GM23248 (cell line): Measurements from ENCODE around the gene ANKRD17. TPM values are rescaled to one million over a fixed set of nuclear protein-coding genes. Genes with fewer than 3 reads are reported as not detected.

ENCODE experiments used
- DNase-seq: peaks from one replicate; pipeline ENCODE4 v3.0.0-alpha.2; 2015
- H2AFZ ChIP-seq: fragments of 200-600 bp; sonication (generic); 2 replicates; pipeline ENCODE4 v1.6.1; 2016; ENCODE audit warnings: antibody characterized with exemption
- H3F3A ChIP-seq: fragments of 200-600 bp; sonication (generic); 2 replicates; pipeline ENCODE4 v1.6.1; 2016; ENCODE audit warnings: mild to moderate bottlenecking, antibody characterized with exemption, mixed run types; ENCODE audit not compliant: insufficient read depth
- H3K27ac ChIP-seq: fragments of 200-600 bp; sonication (generic); 2 replicates; pipeline ENCODE4 v1.5.1; 2016; ENCODE audit warnings: mild to moderate bottlenecking
- H3K27me3 ChIP-seq: fragments of 200-600 bp; sonication (generic); replicated peaks from 2 replicates; pipeline ENCODE4 v1.6.1; 2016; ENCODE audit warnings: mild to moderate bottlenecking; ENCODE audit not compliant: insufficient read depth
- H3K36me3 ChIP-seq: fragments of 200-600 bp; sonication (generic); 2 replicates; pipeline ENCODE4 v1.6.1; 2016; ENCODE audit warnings: low read depth, mild to moderate bottlenecking
- H3K4me1 ChIP-seq: fragments of 200-600 bp; sonication (generic); 2 replicates; pipeline ENCODE4 v1.6.1; 2016; ENCODE audit warnings: mild to moderate bottlenecking; ENCODE audit not compliant: insufficient read depth
- H3K4me2 ChIP-seq: fragments of 200-600 bp; sonication (generic); one replicate; pipeline ENCODE4 v1.6.1; 2016; ENCODE audit warnings: mild to moderate bottlenecking; ENCODE audit not compliant: unreplicated experiment
- H3K4me3 ChIP-seq: fragments of 200-600 bp; sonication (generic); 2 replicates; pipeline ENCODE4 v1.5.1; 2016; ENCODE audit warnings: mild to moderate bottlenecking
- H3K79me2 ChIP-seq: fragments of 200-600 bp; sonication (generic); 2 replicates; pipeline ENCODE4 v1.6.1; 2016; ENCODE audit warnings: mild to moderate bottlenecking; ENCODE audit not compliant: insufficient read depth
- H3K9ac ChIP-seq: fragments of 200-600 bp; sonication (generic); 2 replicates; pipeline ENCODE4 v1.6.1; 2016; ENCODE audit warnings: mild to moderate bottlenecking
- H3K9me2 ChIP-seq: fragments of 200-600 bp; sonication (generic); 2 replicates; pipeline ENCODE4 v1.6.1; 2016; ENCODE audit warnings: mixed run types, mild to moderate bottlenecking, moderate library complexity; ENCODE audit not compliant: insufficient read depth
- H3K9me3 ChIP-seq: fragments of 200-600 bp; sonication (generic); one replicate; pipeline ENCODE4 v1.6.1; 2017; ENCODE audit warnings: low read depth
- H4K20me1 ChIP-seq: fragments of 200-600 bp; sonication (generic); 2 replicates; pipeline ENCODE4 v1.6.0; 2016; ENCODE audit not compliant: insufficient read depth
- EZH2 ChIP-seq: fragments of 200-600 bp; sonication (generic); IDR thresholded peaks from 2 replicates; pipeline ENCODE4 v1.6.1; 2018; ENCODE audit warnings: antibody characterized with exemption, mild to moderate bottlenecking; ENCODE audit not compliant: insufficient read depth, poor library complexity, severe bottlenecking
- EZH2phosphoT487 ChIP-seq: fragments of 200-600 bp; sonication (generic); IDR thresholded peaks from 2 replicates; pipeline ENCODE4 v1.6.1; 2018; ENCODE audit warnings: antibody characterized with exemption, moderate library complexity, mild to moderate bottlenecking, low read depth; ENCODE audit not compliant: insufficient read depth
- WGBS, 2 experiments: methylation state at CpG; one replicate each; pipeline ENCODE4 v1.1.6; 2015 to 2017; ENCODE audit warnings: low lambda C conversion rate in 2 of 2, low coverage in 1 of 2; ENCODE audit errors: missing lambda C conversion rate in 2 of 2; 5-methylcytosine and 5-hydroxymethylcytosine counted together
- in situ Hi-C: fragments of 300-500 bp; cut with MboI; formaldehyde crosslinking; loops from 2 replicates; pipeline ENCODE4 v1.15.0; 2020
- polyA plus RNA-seq: library from polyadenylated mRNA; unstranded; fragments of >200 nt; fragmentation: Nextera tagmentation; extraction: Ambion mirVana; gene quantifications from 2 replicates; pipeline ENCODE4 v1.2.1, GENCODE V29; 2016
- total RNA-seq: library from RNA; depleted of rRNA; stranded (reverse); fragments of >200 nt; shearing (Covaris generic); gene quantifications from 2 replicates; pipeline ENCODE4 v1.2.3, GENCODE V29; 2014

Gene ANKRD17
- total and polyA plus RNA-seq, 2 experiments from 2014 or later, result 22.7 to 34.8 TPM

DNA sequence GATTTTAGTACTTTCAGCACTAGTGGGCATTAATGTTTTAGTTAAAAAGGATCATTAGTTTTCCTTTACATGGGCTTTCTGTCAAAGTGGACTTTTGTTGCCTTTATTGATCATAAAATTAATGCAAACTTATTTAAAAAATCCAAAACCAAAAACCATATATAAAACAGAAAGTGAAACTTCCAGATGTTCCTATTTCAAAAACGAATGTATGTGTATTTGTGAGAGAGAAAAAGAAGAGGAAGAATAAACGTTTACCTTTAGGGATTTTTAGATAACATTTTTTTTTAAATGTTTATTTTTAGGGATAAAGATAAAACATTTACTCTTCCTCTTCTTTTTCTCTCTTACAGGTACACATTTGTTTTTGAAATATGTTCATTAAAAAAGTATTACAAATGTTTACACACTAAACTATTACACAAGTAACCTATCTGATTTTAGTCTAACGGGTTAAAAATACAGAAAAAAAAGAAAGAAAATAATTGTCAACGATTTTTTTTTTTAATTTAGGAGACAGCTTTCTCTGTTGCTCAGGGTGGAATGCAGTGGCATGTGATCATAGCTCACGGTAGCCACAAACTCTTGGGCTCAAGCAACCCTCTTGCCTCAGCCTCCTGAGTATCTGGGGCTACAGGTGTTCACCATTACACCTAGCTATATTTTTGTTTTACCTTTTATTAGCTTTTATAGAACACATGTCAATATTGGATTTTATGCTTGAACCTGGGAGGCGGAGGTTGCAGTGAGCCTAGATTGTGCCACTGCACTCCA lies 172.3 kb downstream of the ANKRD17 start:
- Histone ChIP-seq H3K79me2 (peaks cover 86% of the 10 kb centered on the region), H4K20me1 (no peaks in the 10 kb centered on the region), H3K4me1 (no peaks in the 10 kb centered on the region), H3K4me3 (no peak overlapping the region), H3K27me3 (no peaks in the 10 kb centered on the region), H2AFZ (no peak overlapping the region), H3K9me2 (no peaks in the 10 kb centered on the region), H3K4me2 (no peak overlapping the region), H3K36me3 (peaks cover 45% of the 10 kb centered on the region), H3K9ac (no peak overlapping the region), H3K9me3 (no peaks in the 10 kb centered on the region), H3F3A (peaks cover 8% of the 10 kb centered on the region), H3K27ac (no peak overlapping the region)
- no peak for DNase-seq
- TF ChIP-seq EZH2phosphoT487 (no peak), EZH2 (no peak)
- in situ Hi-C loops, result no loop called here
- 68 to 74% methylated on average over 6 of the region's 6 CpGs for WGBS, 2 experiments

DNA sequence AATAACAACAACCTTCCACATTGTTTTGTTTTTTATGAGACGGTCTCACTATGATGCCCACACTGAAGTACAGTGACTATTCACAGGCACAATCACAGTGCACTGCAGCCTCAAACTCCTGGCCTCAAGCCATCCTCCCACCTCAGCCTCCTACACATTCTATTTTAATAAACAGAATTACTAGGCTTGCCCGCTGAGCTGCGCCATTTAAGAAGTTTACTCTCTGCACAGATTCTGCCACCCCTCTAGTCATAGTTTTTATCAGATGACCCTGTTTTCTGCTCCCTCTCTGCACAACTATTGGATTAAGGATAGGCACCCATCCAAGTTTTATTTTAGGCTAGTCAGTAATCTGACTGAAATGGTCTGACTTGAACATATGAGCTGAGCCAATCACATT lies 177.8 kb downstream of the ANKRD17 start:
- H3F3A ChIP-seq, result peaks cover 8% of the 10 kb centered on the region
- H3K27me3 ChIP-seq, result no peaks in the 10 kb centered on the region
- H3K4me3 ChIP-seq, result no peak overlapping the region
- H3K9me3 ChIP-seq, result no peaks in the 10 kb centered on the region
- H4K20me1 ChIP-seq, result peaks cover 4% of the 10 kb centered on the region; the same call in 1 of the 2 replicates
- WGBS, 2 experiments, result 83% methylated on average over 3 of the region's 3 CpGs
- H3K79me2 ChIP-seq, result peaks cover 82% of the 10 kb centered on the region
- H3K4me1 ChIP-seq, result no peaks in the 10 kb centered on the region
- no peak overlapping the region for H3K4me2 ChIP-seq
- in situ Hi-C loops, result no loop called here
- no peak overlapping the region for H3K27ac ChIP-seq
- no peaks in the 10 kb centered on the region for H3K9me2 ChIP-seq
- H2AFZ ChIP-seq, result no peak overlapping the region
- DNase-seq, result peak; percentile 13
- no peak overlapping the region for H3K9ac ChIP-seq
- H3K36me3 ChIP-seq, result peaks cover 63% of the 10 kb centered on the region
- TF ChIP-seq EZH2phosphoT487, result no peak
- no peak for TF ChIP-seq EZH2

DNA sequence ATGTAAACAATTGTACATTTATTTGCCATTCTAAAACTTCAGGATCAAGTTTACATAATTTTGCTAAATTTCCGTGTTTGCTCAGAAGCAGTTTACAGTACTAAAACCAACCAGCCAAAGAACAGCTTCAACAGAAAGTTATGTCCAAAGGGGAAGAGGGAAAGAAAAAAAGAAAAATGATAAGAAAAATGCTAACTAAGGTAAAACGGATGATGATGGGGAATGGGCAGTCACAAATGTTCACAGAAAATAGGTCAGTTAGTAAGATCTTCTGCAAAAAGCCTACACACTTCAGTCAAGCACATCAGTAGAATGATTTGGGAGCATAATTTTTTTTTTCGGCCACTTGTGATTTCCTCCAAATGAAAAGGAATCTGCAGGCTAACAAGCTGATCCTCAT lies 182.8 kb downstream of the ANKRD17 start:
- Histone ChIP-seq H3K4me2 (no peak overlapping the region), H3K79me2 (peaks cover 37% of the 10 kb centered on the region), H2AFZ (no peak overlapping the region), H3K27me3 (no peaks in the 10 kb centered on the region), H3K9ac (no peak overlapping the region), H3K9me3 (no peaks in the 10 kb centered on the region), H4K20me1 (peaks cover under 1% of the 10 kb centered on the region; the same call in 1 of the 2 replicates), H3F3A (peaks cover 12% of the 10 kb centered on the region; the same call in 1 of the 2 replicates), H3K36me3 (peaks cover 61% of the 10 kb centered on the region), H3K27ac (no peak overlapping the region), H3K4me3 (no peak overlapping the region), H3K4me1 (no peaks in the 10 kb centered on the region), H3K9me2 (no peaks in the 10 kb centered on the region)
- in situ Hi-C loops, result no loop called here
- TF ChIP-seq EZH2 (no peak), EZH2phosphoT487 (no peak)
- WGBS, 2 experiments, result 54 to 55% methylated on average over 3 of the region's 3 CpGs
- DNase-seq, result no peak

DNA sequence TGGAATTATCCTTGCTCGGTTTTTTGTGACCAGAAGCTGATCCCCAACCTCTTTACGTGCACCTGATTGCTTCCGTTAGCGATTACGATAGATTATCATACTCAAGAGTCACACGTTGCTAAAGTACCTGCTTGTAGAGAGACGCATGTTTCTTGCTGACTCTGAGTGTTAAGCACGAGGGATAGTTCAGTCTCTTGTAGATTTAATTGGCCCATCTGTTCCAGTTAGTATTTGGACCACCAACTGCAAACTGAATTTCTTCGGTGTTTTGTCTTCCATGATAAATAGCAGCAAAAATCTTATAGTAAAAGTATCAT lies 188.6 kb downstream of the ANKRD17 start:
- Histone ChIP-seq H4K20me1 (no peaks in the 10 kb centered on the region), H3F3A (peaks cover 35% of the 10 kb centered on the region), H3K27me3 (no peaks in the 10 kb centered on the region), H3K27ac (peak overlapping the region; percentile 90), H3K9ac (peak overlapping the region; percentile 87), H3K9me2 (no peaks in the 10 kb centered on the region), H2AFZ (peak overlapping the region; percentile 92), H3K4me3 (peak overlapping the region; percentile 82), H3K79me2 (peaks cover 33% of the 10 kb centered on the region), H3K4me2 (peak overlapping the region; percentile 95), H3K9me3 (no peaks in the 10 kb centered on the region), H3K36me3 (peaks cover 23% of the 10 kb centered on the region), H3K4me1 (peaks cover 15% of the 10 kb centered on the region; the same call in 1 of the 2 replicates)
- in situ Hi-C loops, result no loop called here
- no peak for TF ChIP-seq EZH2
- TF ChIP-seq EZH2phosphoT487, result no peak
- no peak for DNase-seq
- 4 to 5% methylated on average over 9 of the region's 9 CpGs for WGBS, 2 experiments
